ES-I3 (cell line): ENCODE results near the gene AGAP1.

Experiments used
- H3K36me3 ChIP-seq: 2 replicates; pipeline ENCODE4 v1.6.1; 2013; ENCODE audit warnings: mild to moderate bottlenecking, low read length, control low read depth, moderate library complexity; ENCODE audit not compliant: insufficient read depth
- H3K4me1 ChIP-seq: 2 replicates; pipeline ENCODE4 v1.6.1; 2013; ENCODE audit warnings: mild to moderate bottlenecking, control low read depth, low read length; ENCODE audit not compliant: insufficient read depth
- H3K9ac ChIP-seq: 2 replicates; pipeline ENCODE4 v1.6.1; 2013; ENCODE audit warnings: low read depth, mild to moderate bottlenecking, low read length, moderate library complexity
- H3K9me3 ChIP-seq: 2 replicates; pipeline ENCODE4 v1.6.1; 2013; ENCODE audit warnings: mild to moderate bottlenecking, low read length, moderate library complexity; ENCODE audit not compliant: control insufficient read depth, insufficient read depth

Gene AGAP1

DNA sequence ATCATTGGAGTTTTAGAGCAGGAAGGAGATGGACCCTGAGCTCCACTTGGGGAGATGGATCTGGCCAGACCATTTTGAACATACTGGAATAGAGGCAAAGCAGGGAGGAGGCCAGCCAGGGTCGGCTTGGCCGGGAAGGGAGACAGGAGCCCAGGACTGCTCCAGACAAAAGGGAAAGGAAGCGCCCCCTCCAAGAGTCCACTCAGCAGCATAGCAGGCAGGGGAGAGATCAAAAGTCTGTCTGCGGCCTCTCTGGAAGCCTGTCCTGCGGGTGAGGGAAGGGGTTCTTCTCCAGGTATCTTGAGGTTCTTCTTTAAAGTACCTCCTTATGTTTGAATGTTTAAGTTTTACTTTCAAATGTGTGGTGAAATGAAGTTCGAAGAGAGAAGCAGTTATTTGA, 548.2 kb downstream of the AGAP1 start:
- Histone ChIP-seq H3K9ac (no peak overlapping the region), H3K36me3 (no peaks in the 10 kb centered on the region), H3K4me1 (peaks cover 9% of the 10 kb centered on the region; the same call in 1 of the 2 replicates), H3K9me3 (no peaks in the 10 kb centered on the region)

- Histone ChIP-seq H3K36me3 (no peaks in the 10 kb centered on the region), H3K9ac (no peak overlapping the region), H3K4me1 (peaks cover 9% of the 10 kb centered on the region; the same call in 1 of the 2 replicates), H3K9me3 (no peaks in the 10 kb centered on the region)
Measured at GRCh38 chr2:236044191-236044590, 550.3 kb downstream of the AGAP1 start.

- peaks cover 9% of the 10 kb centered on the region; the same call in 1 of the 2 replicates for H3K4me1 ChIP-seq
- no peak overlapping the region for H3K9ac ChIP-seq
- H3K36me3 ChIP-seq = no peaks in the 10 kb centered on the region
- no peaks in the 10 kb centered on the region for H3K9me3 ChIP-seq
Measured at GRCh38 chr2:236045251-236046235, 551.7 kb downstream of the AGAP1 start.

- Histone ChIP-seq H3K9ac (no peak overlapping the region), H3K36me3 (no peaks in the 10 kb centered on the region), H3K9me3 (no peaks in the 10 kb centered on the region), H3K4me1 (peaks cover 13% of the 10 kb centered on the region)
Measured at GRCh38 chr2:236046715-236047114, 552.9 kb downstream of the AGAP1 start.

GRCh38 chr2:236047176-236047575, 553.3 kb downstream of the AGAP1 start:
- no peaks in the 10 kb centered on the region for H3K36me3 ChIP-seq
- no peak overlapping the region for H3K9ac ChIP-seq
- H3K4me1 ChIP-seq = peaks cover 16% of the 10 kb centered on the region
- H3K9me3 ChIP-seq = no peaks in the 10 kb centered on the region

- no peaks in the 10 kb centered on the region for H3K9me3 ChIP-seq
- peaks cover 23% of the 10 kb centered on the region for H3K4me1 ChIP-seq
- no peak overlapping the region for H3K9ac ChIP-seq
- no peaks in the 10 kb centered on the region for H3K36me3 ChIP-seq
Measured at GRCh38 chr2:236047886-236048540, 554.2 kb downstream of the AGAP1 start.

DNA sequence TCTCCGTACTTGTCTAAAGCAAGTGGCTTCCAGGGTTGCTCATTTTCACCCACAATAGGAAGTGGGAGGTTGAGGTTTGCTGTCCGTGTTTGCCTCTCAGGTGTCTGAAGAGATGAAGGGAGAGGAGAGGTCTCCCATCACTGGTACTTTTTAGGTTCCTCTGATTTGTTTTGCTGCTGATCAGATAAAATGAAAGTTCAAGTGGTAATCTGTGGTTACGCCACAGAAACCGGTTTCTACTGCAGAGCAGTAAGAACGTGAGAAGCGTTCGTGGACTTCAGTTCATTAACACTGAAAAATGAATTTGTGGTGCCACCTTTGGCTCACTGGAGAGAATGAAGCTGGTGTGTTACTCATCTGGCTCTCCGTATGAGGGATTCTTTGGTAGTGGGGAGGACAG, 556.1 kb downstream of the AGAP1 start:
- H3K9ac ChIP-seq = no peak overlapping the region
- H3K4me1 ChIP-seq = peaks cover 34% of the 10 kb centered on the region
- no peaks in the 10 kb centered on the region for H3K36me3 ChIP-seq
- H3K9me3 ChIP-seq = no peaks in the 10 kb centered on the region

DNA sequence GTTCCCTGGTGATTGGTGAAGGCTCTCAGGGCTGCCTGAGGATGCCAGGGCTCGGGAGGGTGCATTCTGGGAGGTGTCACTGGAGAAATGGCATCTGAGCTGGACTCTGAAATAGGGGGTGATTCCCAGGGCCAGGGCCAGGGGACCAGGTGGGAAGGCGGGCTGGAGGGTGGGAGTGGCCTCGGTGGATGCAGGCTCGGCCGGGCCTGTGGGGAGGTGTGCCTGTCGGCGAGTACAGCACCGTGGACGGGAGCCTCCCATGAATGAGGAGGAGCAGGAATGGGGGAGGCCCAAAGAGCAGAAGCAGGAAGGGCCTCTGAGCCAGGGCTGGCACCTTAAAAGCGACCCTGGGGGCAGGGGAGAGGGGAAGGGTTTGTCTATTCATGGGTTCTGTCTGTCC, 557.5 kb downstream of the AGAP1 start:
- peaks cover 31% of the 10 kb centered on the region for H3K4me1 ChIP-seq
- H3K36me3 ChIP-seq = no peaks in the 10 kb centered on the region
- no peaks in the 10 kb centered on the region for H3K9me3 ChIP-seq
- no peak overlapping the region for H3K9ac ChIP-seq

DNA sequence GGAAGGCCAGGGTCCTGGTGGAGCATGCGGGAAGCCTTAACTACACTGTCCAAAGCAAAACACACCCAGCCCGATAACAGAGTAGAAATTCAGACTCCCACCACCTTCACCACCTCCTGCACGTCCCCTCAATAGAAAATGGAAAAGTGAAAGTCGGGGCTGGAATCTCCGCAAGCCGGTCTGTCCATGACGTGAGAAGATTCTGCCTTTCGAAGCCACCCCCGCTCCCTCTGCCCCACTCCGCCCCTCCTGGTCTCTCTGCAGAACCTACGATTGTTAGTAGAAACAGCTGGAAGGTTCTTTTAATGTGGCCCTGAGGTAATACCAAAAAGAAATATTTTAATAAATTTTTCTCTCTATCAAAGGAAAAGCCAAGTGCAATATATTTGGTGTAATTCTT, 558.0 kb downstream of the AGAP1 start:
- H3K9me3 ChIP-seq = no peaks in the 10 kb centered on the region
- no peak overlapping the region for H3K9ac ChIP-seq
- H3K36me3 ChIP-seq = no peaks in the 10 kb centered on the region
- H3K4me1 ChIP-seq = peaks cover 31% of the 10 kb centered on the region

DNA sequence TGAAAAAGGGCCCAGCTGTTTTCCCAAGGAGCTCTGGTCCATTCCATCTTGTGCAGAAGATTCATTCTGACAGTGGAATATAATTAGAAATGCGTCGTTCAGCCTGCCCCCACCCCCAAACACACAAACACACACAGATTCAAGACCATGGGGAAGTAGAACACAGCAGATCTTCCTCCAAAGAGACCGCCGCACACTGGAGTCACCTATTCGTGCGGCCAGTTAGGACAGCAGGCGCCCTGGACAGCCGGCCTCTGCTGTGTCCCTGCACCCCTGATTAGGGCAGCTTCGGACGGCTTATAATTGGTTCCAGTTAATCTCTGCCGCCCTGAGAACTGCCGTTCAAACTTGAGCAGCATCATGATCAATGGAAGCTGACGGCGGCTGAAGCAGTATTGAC, 558.4 kb downstream of the AGAP1 start:
- H3K4me1 ChIP-seq = peaks cover 31% of the 10 kb centered on the region
- H3K9me3 ChIP-seq = no peaks in the 10 kb centered on the region
- H3K9ac ChIP-seq = no peak overlapping the region
- no peaks in the 10 kb centered on the region for H3K36me3 ChIP-seq

DNA sequence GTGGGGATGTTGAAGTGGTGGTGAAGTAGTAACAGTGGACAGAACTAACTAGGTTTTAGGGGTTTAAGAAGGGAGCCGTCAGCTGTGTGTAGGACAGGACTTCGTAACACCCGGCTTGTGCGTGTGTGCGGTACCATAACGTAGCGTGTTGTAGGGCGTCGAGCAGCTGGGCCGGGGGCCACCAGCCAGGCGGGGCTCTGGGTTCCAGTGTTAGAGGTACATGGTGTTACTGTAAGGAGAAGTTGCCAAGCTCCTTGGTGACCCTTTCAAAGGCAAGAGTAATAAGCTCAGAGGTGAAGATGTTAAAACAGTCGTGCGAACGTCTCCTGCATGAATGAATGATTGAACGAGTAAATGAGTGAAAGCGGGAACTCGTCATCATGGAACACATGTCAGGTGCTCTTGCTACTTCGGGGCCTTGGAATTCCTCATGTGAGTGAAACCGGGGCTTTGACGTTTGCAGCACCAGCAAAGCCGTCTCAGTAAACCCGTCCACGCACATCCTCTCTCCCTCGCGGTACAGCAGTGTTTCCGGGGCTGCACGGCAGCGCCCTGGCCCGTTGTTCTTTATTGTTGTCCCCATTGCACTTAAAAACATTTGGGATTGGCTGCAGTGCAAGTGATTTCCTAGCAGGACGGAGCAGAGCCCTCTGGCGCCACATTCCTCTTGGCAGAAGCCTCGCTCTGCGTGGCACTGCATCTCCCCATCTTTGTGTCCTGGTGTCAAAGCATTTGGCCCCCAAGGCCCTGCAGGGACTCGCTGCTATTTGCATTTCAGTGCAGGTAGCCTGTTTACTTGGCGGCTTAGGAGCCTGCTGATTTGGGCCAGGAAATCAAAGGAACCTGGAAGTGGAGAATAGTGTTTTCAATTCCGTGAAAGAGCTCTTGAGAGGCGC, 559.3 kb downstream of the AGAP1 start:
- Histone ChIP-seq H3K36me3 (no peaks in the 10 kb centered on the region), H3K4me1 (peaks cover 31% of the 10 kb centered on the region), H3K9me3 (no peaks in the 10 kb centered on the region; the same call in 1 of the 2 replicates), H3K9ac (no peak overlapping the region)

DNA sequence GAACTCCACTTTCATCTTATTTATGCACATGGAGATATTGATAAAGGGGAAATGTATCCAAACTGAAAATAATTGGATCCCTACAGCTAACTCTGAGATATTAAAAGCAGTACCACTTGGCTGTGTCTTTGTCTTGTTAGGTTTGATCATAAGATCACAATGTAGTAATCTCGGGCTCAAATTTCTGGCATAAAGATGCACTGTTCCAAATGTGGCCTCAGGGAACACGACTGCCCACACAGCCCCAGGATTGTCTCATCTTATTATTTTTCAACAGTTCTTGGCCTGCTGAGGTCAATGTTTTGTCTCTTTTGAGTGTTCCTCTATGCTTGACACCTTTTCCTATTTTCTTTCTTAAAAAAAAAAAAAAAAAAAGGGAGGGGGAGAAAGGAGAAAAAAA, 560.3 kb downstream of the AGAP1 start:
- Histone ChIP-seq H3K9ac (no peak overlapping the region), H3K9me3 (peaks cover 5% of the 10 kb centered on the region; the same call in 1 of the 2 replicates), H3K4me1 (peaks cover 31% of the 10 kb centered on the region), H3K36me3 (peaks cover 3% of the 10 kb centered on the region; the same call in 1 of the 2 replicates)

- H3K4me1 ChIP-seq = peaks cover 31% of the 10 kb centered on the region
- no peak overlapping the region for H3K9ac ChIP-seq
- peaks cover 3% of the 10 kb centered on the region; the same call in 1 of the 2 replicates for H3K36me3 ChIP-seq
- H3K9me3 ChIP-seq = peaks cover 5% of the 10 kb centered on the region; the same call in 1 of the 2 replicates
Measured at GRCh38 chr2:236054621-236055305, 560.9 kb downstream of the AGAP1 start.
